ENCODE data around the gene HTT-AS.

Gene HTT-AS

GRCh38 chr4:3091464-3091863 is 17.1 kb upstream of the HTT-AS start:
- in situ Hi-C loops (cut with HindIII; ENCODE audit: low sequenced_read_pairs): no loop called here

- in situ Hi-C loops (cut with HindIII; ENCODE audit: low sequenced_read_pairs): no loop called here
These were observed 12.9 kb upstream of the HTT-AS start for GRCh38 chr4:3087115-3087797.

- in situ Hi-C loops (cut with HindIII; ENCODE audit: low sequenced_read_pairs): no loop called here
These were observed 11.8 kb upstream of the HTT-AS start for GRCh38 chr4:3085948-3086670.

GRCh38 chr4:3083732-3084131 is 9.4 kb upstream of the HTT-AS start:
- in situ Hi-C loops (cut with HindIII; ENCODE audit: low sequenced_read_pairs): no loop called here

- in situ Hi-C loops (cut with HindIII; ENCODE audit: low sequenced_read_pairs): no loop called here
These were observed 8.7 kb upstream of the HTT-AS start for GRCh38 chr4:3082925-3083515.

- in situ Hi-C loops (cut with HindIII; ENCODE audit: low sequenced_read_pairs): no loop called here
These were observed 5.4 kb upstream of the HTT-AS start for GRCh38 chr4:3079694-3080123.

- in situ Hi-C loops (cut with HindIII; ENCODE audit: low sequenced_read_pairs): no loop called here
These were observed 3.5 kb upstream of the HTT-AS start for GRCh38 chr4:3077796-3078195.

- in situ Hi-C loops (cut with HindIII; ENCODE audit: low sequenced_read_pairs): no loop called here
These were observed 1.3 kb upstream of the HTT-AS start for GRCh38 chr4:3075652-3075981.

- in situ Hi-C loops (cut with HindIII; ENCODE audit: low sequenced_read_pairs): no loop called here
These were observed 711 bp upstream of the HTT-AS start for GRCh38 chr4:3074846-3075651.

- in situ Hi-C loops (cut with HindIII; ENCODE audit: low sequenced_read_pairs): no loop called here
These were observed 920 bp downstream of the HTT-AS start for GRCh38 chr4:3073158-3074077.

- in situ Hi-C loops (cut with HindIII; ENCODE audit: low sequenced_read_pairs): no loop called here
These were observed 2.5 kb downstream of the HTT-AS start for GRCh38 chr4:3071811-3072210.

GRCh38 chr4:3070709-3071500 is 3.4 kb downstream of the HTT-AS start:
- in situ Hi-C loops (cut with HindIII; ENCODE audit: low sequenced_read_pairs): no loop called here

- in situ Hi-C loops (cut with HindIII; ENCODE audit: low sequenced_read_pairs): no loop called here
These were observed 4.6 kb downstream of the HTT-AS start for GRCh38 chr4:3069661-3070199.

- in situ Hi-C loops (cut with HindIII; ENCODE audit: low sequenced_read_pairs): no loop called here
These were observed 6.8 kb downstream of the HTT-AS start for GRCh38 chr4:3067473-3068001.

- in situ Hi-C loops (cut with HindIII; ENCODE audit: low sequenced_read_pairs): no loop called here
These were observed 7.4 kb downstream of the HTT-AS start for GRCh38 chr4:3066836-3067400.

GRCh38 chr4:3065551-3065950 is 8.8 kb downstream of the HTT-AS start:
- in situ Hi-C loops (cut with HindIII; ENCODE audit: low sequenced_read_pairs): no loop called here

GRCh38 chr4:3062471-3062870 is 11.9 kb downstream of the HTT-AS start:
- in situ Hi-C loops (cut with HindIII; ENCODE audit: low sequenced_read_pairs): no loop called here

GRCh38 chr4:3060946-3061345 is 13.4 kb downstream of the HTT-AS start:
- in situ Hi-C loops (cut with HindIII; ENCODE audit: low sequenced_read_pairs): no loop called here

GRCh38 chr4:3059943-3060342 is 14.4 kb downstream of the HTT-AS start:
- in situ Hi-C loops (cut with HindIII; ENCODE audit: low sequenced_read_pairs): loop anchor here (10.0 kb wide), 1 partner anchor 85 kb away; no protein-coding TSS in a partner anchor
